HG03439 (cell line): Measurements from ENCODE around the gene DSTYK.
A peak's percentile ranks its signal among the peaks of the same experiment; 100 is the strongest.

ENCODE experiments used
- ATAC-seq: cut with Tn5 transposase; IDR thresholded peaks from one replicate; pipeline ENCODE4 v1.9.1; 2021; ENCODE audit warnings: mild to moderate bottlenecking, moderate library complexity; ENCODE audit not compliant: unreplicated experiment

The DSTYK gene

GRCh38 chr1:205211169-205211838 is at the start of gene DSTYK:
DSTYK (minus strand) TSS chr1:205211702; CDS start chr1:205211535, 167 bp downstream.
- ATAC-seq: peak; percentile 84

GRCh38 chr1:205259998-205260397 is 48.5 kb upstream of the DSTYK start:
- no peak for ATAC-seq

GRCh38 chr1:205259324-205259832 is 47.9 kb upstream of the DSTYK start:
- ATAC-seq: no peak

- ATAC-seq: no peak
Measured at GRCh38 chr1:205258719-205259118, 47.2 kb upstream of the DSTYK start.

GRCh38 chr1:205258261-205258691 is 46.8 kb upstream of the DSTYK start:
- no peak for ATAC-seq

GRCh38 chr1:205257735-205258134 is 46.2 kb upstream of the DSTYK start:
- ATAC-seq: no peak

GRCh38 chr1:205256951-205257625 is 45.6 kb upstream of the DSTYK start:
- no peak for ATAC-seq

- ATAC-seq: peak; percentile 70
Measured at GRCh38 chr1:205255941-205256780, 44.7 kb upstream of the DSTYK start.

GRCh38 chr1:205251576-205251975 is 40.1 kb upstream of the DSTYK start:
- no peak for ATAC-seq

GRCh38 chr1:205250699-205251098 is 39.2 kb upstream of the DSTYK start:
- no peak for ATAC-seq

GRCh38 chr1:205249651-205250050 is 38.1 kb upstream of the DSTYK start:
- ATAC-seq: no peak

GRCh38 chr1:205248793-205249601 is 37.5 kb upstream of the DSTYK start:
- no peak for ATAC-seq

- no peak for ATAC-seq
Measured at GRCh38 chr1:205247130-205247921, 35.8 kb upstream of the DSTYK start.

- no peak for ATAC-seq
Measured at GRCh38 chr1:205246351-205247119, 35.0 kb upstream of the DSTYK start.

GRCh38 chr1:205245096-205245495 is 33.6 kb upstream of the DSTYK start:
- ATAC-seq: no peak

- no peak for ATAC-seq
Measured at GRCh38 chr1:205244384-205244783, 32.9 kb upstream of the DSTYK start.

GRCh38 chr1:205243350-205244191 is 32.1 kb upstream of the DSTYK start:
- ATAC-seq: no peak

- ATAC-seq: no peak
Measured at GRCh38 chr1:205241366-205242030, 30.0 kb upstream of the DSTYK start.
